Trophoblast cell (in vitro differentiated cells and primary cell): ENCODE data around the gene BTG4.

ENCODE experiments used
- DNase-seq, 2 donors: peaks; one replicate each; pipeline ENCODE4 v3.0.0-alpha.2; 2016
- H2AFZ ChIP-seq: 2 replicates; pipeline ENCODE4 v1.6.1; 2013; ENCODE audit warnings: low read length, moderate library complexity, mild to moderate bottlenecking; ENCODE audit not compliant: insufficient read depth, poor library complexity
- H2AK5ac ChIP-seq: 2 replicates; pipeline ENCODE4 v1.6.1; 2013; ENCODE audit warnings: mild to moderate bottlenecking, low read length
- H2BK120ac ChIP-seq: 2 replicates; pipeline ENCODE4 v1.6.1; 2013; ENCODE audit warnings: low read length, mild to moderate bottlenecking, moderate library complexity; ENCODE audit not compliant: insufficient read depth, poor library complexity
- H2BK12ac ChIP-seq: 2 replicates; pipeline ENCODE4 v1.6.1; 2013; ENCODE audit warnings: mild to moderate bottlenecking, low read length, moderate library complexity
- H2BK5ac ChIP-seq: 2 replicates; pipeline ENCODE4 v1.6.1; 2013; ENCODE audit warnings: low read length, low read depth, moderate library complexity, mild to moderate bottlenecking; ENCODE audit not compliant: poor library complexity
- H3K14ac ChIP-seq: 2 replicates; pipeline ENCODE4 v1.6.1; 2013; ENCODE audit warnings: mild to moderate bottlenecking, low read length
- H3K18ac ChIP-seq: 2 replicates; pipeline ENCODE4 v1.6.1; 2013; ENCODE audit warnings: mild to moderate bottlenecking, low read length
- H3K23ac ChIP-seq: 2 replicates; pipeline ENCODE4 v1.6.1; 2013; ENCODE audit warnings: low read length
- H3K27ac ChIP-seq: 2 replicates; pipeline ENCODE4 v1.5.1; 2013; ENCODE audit warnings: low read depth, mild to moderate bottlenecking, inconsistent platforms, low read length, moderate library complexity
- H3K27me3 ChIP-seq: 2 replicates; pipeline ENCODE4 v1.6.1; 2013; ENCODE audit warnings: inconsistent platforms, mild to moderate bottlenecking, low read length, moderate library complexity; ENCODE audit not compliant: insufficient read depth
- H3K36me3 ChIP-seq, 2 experiments: 1 replicate in 1 of 2; 2 replicates in 1 of 2; pipeline ENCODE4 v1.6.1; 2013; ENCODE audit warnings: low read length in 2 of 2, mild to moderate bottlenecking in 2 of 2, moderate library complexity in 1 of 2; ENCODE audit not compliant: insufficient read depth in 2 of 2, control insufficient read depth in 1 of 2
- H3K4ac ChIP-seq: 2 replicates; pipeline ENCODE4 v1.6.1; 2013; ENCODE audit warnings: low read depth, mild to moderate bottlenecking, low read length, moderate library complexity
- H3K4me1 ChIP-seq, 2 experiments: 1 replicate in 1 of 2; 2 replicates in 1 of 2; pipeline ENCODE4 v1.6.1; 2013; ENCODE audit warnings: low read length in 2 of 2, mild to moderate bottlenecking in 2 of 2, moderate library complexity in 1 of 2; ENCODE audit not compliant: insufficient read depth in 2 of 2, control insufficient read depth in 1 of 2
- H3K4me2 ChIP-seq: 2 replicates; pipeline ENCODE4 v1.6.1; 2013; ENCODE audit warnings: inconsistent platforms, mild to moderate bottlenecking, low read length, moderate library complexity
- H3K4me3 ChIP-seq: 2 replicates; pipeline ENCODE4 v1.5.1; 2013; ENCODE audit warnings: mild to moderate bottlenecking, low read depth, low read length, inconsistent platforms
- H3K79me1 ChIP-seq: one replicate; pipeline ENCODE4 v1.6.1; 2013; ENCODE audit warnings: low read length
- H3K79me2 ChIP-seq: 2 replicates; pipeline ENCODE4 v1.6.1; 2013; ENCODE audit warnings: low read length, mild to moderate bottlenecking; ENCODE audit not compliant: control insufficient read depth, insufficient read depth, poor library complexity
- H3K9ac ChIP-seq: 2 replicates; pipeline ENCODE4 v1.6.1; 2013; ENCODE audit warnings: mild to moderate bottlenecking, low read length
- H3K9me3 ChIP-seq: 2 replicates; pipeline ENCODE4 v1.6.1; 2013; ENCODE audit warnings: low read depth, mild to moderate bottlenecking, control low read depth, inconsistent platforms, low read length; ENCODE audit not compliant: insufficient read depth
- H4K12ac ChIP-seq: 2 replicates; pipeline ENCODE4 v1.6.1; 2013; ENCODE audit warnings: low read depth, mild to moderate bottlenecking, low read length, moderate library complexity
- H4K8ac ChIP-seq: 2 replicates; pipeline ENCODE4 v1.6.1; 2013; ENCODE audit warnings: low read depth, mild to moderate bottlenecking, low read length, moderate library complexity
- H4K91ac ChIP-seq: one replicate; pipeline ENCODE4 v1.6.1; 2013; ENCODE audit warnings: low read depth, mild to moderate bottlenecking, low read length, moderate library complexity
- WGBS: extraction: QIAGEN DNeasy Blood & Tissue Kit; methylation state at CpG from one replicate; pipeline ENCODE4 v1.1.7; 2013; ENCODE audit warnings: missing lambda C conversion rate; ENCODE audit not compliant: insufficient read length, insufficient coverage; ENCODE audit errors: extremely low coverage; 5-methylcytosine and 5-hydroxymethylcytosine counted together

BTG4 gene

DNA sequence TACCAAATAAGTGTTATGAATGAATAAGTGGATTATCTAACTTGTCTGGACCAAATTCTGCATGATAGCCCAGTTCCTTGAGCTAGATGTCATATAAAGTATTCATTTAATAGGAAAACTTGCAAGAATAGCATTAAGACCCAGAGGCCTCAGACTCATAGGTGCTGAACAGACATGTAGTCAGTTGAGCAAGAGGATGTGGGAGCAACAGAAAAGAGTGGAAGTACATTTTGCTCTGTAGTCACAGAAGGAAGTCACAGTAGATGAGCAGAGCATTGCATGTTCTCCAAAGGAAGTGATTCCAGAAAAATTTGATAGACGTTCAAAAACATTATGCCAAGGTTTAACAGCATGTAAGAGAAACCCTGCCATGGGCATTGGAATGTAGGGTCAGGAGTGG, 11.9 kb upstream of the BTG4 start:
- Histone ChIP-seq H2AK5ac (no peak overlapping the region), H3K4ac (no peak overlapping the region), H4K91ac (no peak overlapping the region), H4K8ac (no peak overlapping the region), H3K27ac (no peak overlapping the region), H2BK12ac (no peak overlapping the region), H3K23ac (no peak overlapping the region), H2BK5ac (no peak overlapping the region), H3K9me3 (no peaks in the 10 kb centered on the region), H2BK120ac (no peak overlapping the region), H3K14ac (no peak overlapping the region), H3K79me1 (peaks cover 5% of the 10 kb centered on the region), H3K18ac (no peak overlapping the region), H2AFZ (no peak overlapping the region), H3K4me3 (no peak overlapping the region), H3K27me3 (no peaks in the 10 kb centered on the region), H3K4me2 (no peak overlapping the region), H4K12ac (no peak overlapping the region), H3K9ac (no peak overlapping the region), H3K36me3 (no peaks in the 10 kb centered on the region), H3K4me1 (peaks cover 4 to 9% of the 10 kb centered on the region in 2 experiments), H3K79me2 (peaks cover 2% of the 10 kb centered on the region)
- DNase-seq = no peak
- no CpG with 5 or more reads among the region's 1 CpG for WGBS

DNA sequence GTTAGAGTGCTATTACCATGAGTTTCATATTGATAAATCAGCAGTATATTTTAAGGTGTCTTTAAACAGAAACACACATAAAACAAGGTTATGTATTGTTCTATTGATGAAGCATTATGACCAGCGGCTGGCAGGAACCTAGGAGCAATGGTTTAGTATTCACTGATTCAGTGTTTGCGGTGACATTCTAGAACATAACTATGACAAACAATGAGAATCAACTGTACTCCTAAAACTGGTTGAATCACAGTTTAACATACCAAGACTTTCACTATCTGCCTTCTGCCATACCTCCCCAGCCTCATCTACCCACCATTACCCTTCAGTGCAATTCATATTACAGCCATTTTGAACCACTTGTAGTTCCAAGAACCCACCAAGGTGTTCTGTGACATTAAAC, 11.2 kb upstream of the BTG4 start:
- Histone ChIP-seq H2AFZ (no peak overlapping the region), H3K4me2 (no peak overlapping the region), H3K4me3 (no peak overlapping the region), H2BK120ac (no peak overlapping the region), H2BK12ac (no peak overlapping the region), H3K27ac (no peak overlapping the region), H2AK5ac (no peak overlapping the region), H3K9me3 (no peaks in the 10 kb centered on the region), H2BK5ac (no peak overlapping the region), H3K36me3 (no peaks in the 10 kb centered on the region), H3K27me3 (no peaks in the 10 kb centered on the region), H3K79me2 (peaks cover 2% of the 10 kb centered on the region), H3K79me1 (peaks cover 5% of the 10 kb centered on the region), H4K91ac (no peak overlapping the region), H3K23ac (no peak overlapping the region), H4K8ac (no peak overlapping the region), H4K12ac (no peak overlapping the region), H3K4ac (no peak overlapping the region), H3K14ac (no peak overlapping the region), H3K18ac (no peak overlapping the region), H3K4me1 (peaks cover 4 to 9% of the 10 kb centered on the region in 2 experiments), H3K9ac (no peak overlapping the region)
- no CpG with 5 or more reads among the region's 2 CpGs for WGBS
- no peak for DNase-seq

- WGBS = no CpG with 5 or more reads among the region's 5 CpGs
- H3K4ac ChIP-seq = no peak overlapping the region
- H3K36me3 ChIP-seq = no peaks in the 10 kb centered on the region
- H3K23ac ChIP-seq = no peak overlapping the region
- H3K9me3 ChIP-seq = no peaks in the 10 kb centered on the region
- no peak overlapping the region for H2BK5ac ChIP-seq
- H2AK5ac ChIP-seq = no peak overlapping the region
- H3K14ac ChIP-seq = no peak overlapping the region
- no peaks in the 10 kb centered on the region for H3K27me3 ChIP-seq
- no peak overlapping the region for H2BK120ac ChIP-seq
- peaks cover 2% of the 10 kb centered on the region for H3K79me2 ChIP-seq
- H4K91ac ChIP-seq = no peak overlapping the region
- no peak overlapping the region for H3K18ac ChIP-seq
- H3K79me1 ChIP-seq = peaks cover 4% of the 10 kb centered on the region
- no peak overlapping the region for H3K4me2 ChIP-seq
- no peak overlapping the region for H2BK12ac ChIP-seq
- no peak overlapping the region for H4K8ac ChIP-seq
- DNase-seq = no peak
- H3K9ac ChIP-seq = no peak overlapping the region
- H3K27ac ChIP-seq = no peak overlapping the region
- no peak overlapping the region for H4K12ac ChIP-seq
- no peak overlapping the region for H3K4me3 ChIP-seq
- peaks cover 4 to 9% of the 10 kb centered on the region in 2 experiments for H3K4me1 ChIP-seq
- no peak overlapping the region for H2AFZ ChIP-seq
Observed at GRCh38 chr11:111522426-111522825, 10.2 kb upstream of the BTG4 start.

- WGBS = no CpG with 5 or more reads among the region's 2 CpGs
Observed at GRCh38 chr11:111521135-111521534, 8.9 kb upstream of the BTG4 start.

More at GRCh38 chr11:111521135-111521534, 8.9 kb upstream of the BTG4 start:
- Histone ChIP-seq H2AK5ac (no peak overlapping the region), H3K79me1 (peaks cover 4% of the 10 kb centered on the region), H3K36me3 (no peaks in the 10 kb centered on the region), H2BK12ac (no peak overlapping the region), H3K79me2 (peaks cover 2% of the 10 kb centered on the region), H2BK5ac (no peak overlapping the region), H2BK120ac (no peak overlapping the region), H3K27ac (peak overlapping the region; percentile 51), H3K9ac (no peak overlapping the region), H4K91ac (no peak overlapping the region), H3K4ac (no peak overlapping the region), H4K8ac (no peak overlapping the region), H4K12ac (no peak overlapping the region), H2AFZ (no peak overlapping the region), H3K18ac (no peak overlapping the region), H3K4me3 (no peak overlapping the region), H3K9me3 (no peaks in the 10 kb centered on the region), H3K27me3 (no peaks in the 10 kb centered on the region), H3K4me2 (no peak overlapping the region), H3K14ac (no peak overlapping the region), H3K4me1 (peaks cover 3% of the 10 kb centered on the region in 2 experiments), H3K23ac (no peak overlapping the region)
- DNase-seq = peak in 1 of 2 donors; percentile 25
